ENCODE results near the gene PRR18.
A peak's percentile ranks its signal among the peaks of the same experiment; 100 is the strongest.
"Not testable (repeated sequence)": the region's sequence is repeated elsewhere in the genome, so short reads cannot be mapped to it uniquely, and the experiment has no call there.

The PRR18 gene, protein sequence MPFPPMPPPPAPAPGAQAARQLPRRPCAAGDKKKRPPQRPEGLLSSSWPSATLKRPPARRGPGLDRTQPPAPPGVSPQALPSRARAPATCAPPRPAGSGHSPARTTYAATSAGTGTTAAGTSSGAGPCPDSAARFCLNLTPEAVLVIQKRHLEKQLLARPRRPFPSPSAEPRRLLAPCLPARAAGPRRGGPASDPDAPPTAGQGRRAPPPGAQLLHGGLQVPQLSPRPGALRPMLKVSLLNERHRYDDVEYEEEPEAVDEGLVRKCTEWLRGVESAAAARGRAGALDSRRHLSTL

DNA sequence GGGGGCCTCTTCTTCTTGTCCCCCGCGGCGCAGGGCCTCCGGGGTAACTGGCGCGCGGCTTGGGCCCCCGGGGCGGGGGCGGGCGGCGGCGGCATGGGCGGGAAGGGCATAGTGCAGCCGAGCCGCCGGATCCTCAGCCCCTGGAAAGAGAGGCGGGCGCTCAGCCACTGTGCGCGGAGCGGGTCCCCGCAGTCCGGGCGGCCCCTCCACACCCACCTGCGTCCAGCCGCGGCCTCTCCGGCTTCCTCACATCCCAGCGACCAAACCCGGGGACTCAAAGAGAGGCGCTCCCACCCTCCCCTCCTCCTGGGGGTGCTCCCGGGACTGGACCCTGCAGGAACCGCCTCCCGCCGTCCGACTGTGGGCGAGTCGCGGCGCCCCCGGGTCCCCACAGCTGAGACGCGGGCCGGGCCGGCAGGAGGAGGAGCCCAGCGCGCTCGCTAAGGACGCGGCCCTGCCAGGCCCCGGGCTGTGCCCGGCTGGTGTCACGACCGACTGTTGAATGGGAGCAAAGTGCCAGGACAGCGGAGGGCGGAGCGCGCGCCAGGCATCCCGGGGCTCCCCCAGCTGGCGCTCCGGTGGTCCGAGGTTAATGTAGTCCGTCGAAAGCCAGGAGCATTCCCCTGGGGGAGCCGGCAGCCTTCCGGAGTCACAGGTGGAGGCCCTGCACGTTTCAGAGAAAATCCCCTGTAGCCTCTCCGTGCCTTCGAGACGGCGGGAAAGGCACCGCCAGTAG, at the start of gene PRR18:
TSS of gene PRR18 (minus strand) at position 360 of the 736 bp plus-strand sequence. CDS start at position 110, 250 bp downstream.
- DNase-seq (ENCODE audit: low read depth) = no peak

DNA sequence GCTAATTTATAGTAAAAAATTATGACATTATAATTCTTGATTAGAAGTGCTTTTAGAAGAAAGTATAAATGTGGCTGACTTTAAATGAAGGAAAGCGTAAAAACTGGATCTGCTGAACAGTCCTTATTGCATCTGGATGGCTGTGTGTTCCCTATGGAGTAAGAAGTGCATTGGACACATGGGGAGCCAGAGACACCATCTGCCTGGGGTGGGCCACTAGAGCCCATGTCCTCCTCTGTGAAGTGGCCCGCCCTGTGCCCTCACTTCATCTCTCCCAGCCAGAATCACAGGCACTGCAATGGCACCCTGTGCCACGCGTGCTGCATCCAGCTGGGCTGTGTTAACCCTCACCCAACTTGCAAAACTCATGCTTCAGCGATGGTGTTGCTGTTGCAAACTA, 47.4 kb upstream of the PRR18 start:
- no peak for DNase-seq (ENCODE audit: low read depth)

DNA sequence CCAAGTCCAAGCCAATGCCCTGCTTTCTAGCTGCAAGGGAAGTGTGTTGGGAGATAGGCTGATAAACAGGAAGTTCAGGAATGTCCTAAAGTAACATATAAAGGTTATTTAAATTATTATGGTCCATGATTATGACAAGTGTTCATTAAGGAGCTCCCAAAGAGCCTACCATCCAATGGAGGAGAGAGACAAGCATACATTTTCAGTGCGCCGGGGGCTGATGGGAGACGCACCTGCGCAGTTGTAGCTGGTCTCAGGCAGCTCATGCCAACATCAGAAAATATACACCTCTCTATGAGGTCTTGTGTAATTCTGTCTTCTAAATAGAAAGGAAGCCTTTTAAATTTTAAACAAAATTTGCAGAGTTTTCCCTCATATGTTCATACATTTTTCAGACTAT, 46.8 kb upstream of the PRR18 start:
- no peak for DNase-seq (ENCODE audit: low read depth)

DNA sequence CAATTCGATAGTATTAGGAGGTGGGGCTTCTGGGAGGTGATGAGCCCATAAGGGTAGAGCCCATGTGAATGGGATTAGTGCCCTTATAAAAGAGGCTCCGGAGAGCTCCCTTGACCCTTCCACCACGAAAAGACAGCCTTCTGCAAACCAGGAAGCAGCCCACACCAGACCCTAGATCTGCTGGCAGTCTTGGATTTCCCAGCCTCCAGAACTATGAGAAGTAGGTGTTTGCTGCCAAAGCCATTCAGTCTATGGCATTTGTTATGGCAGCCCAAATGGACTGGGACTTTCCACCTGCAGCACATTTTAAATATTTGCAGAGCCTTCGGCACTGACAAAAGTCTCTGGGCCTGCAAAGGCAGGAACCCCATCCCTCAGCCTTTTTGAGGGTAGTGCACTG, 46.0 kb upstream of the PRR18 start:
- no peak for DNase-seq (ENCODE audit: low read depth)

DNA sequence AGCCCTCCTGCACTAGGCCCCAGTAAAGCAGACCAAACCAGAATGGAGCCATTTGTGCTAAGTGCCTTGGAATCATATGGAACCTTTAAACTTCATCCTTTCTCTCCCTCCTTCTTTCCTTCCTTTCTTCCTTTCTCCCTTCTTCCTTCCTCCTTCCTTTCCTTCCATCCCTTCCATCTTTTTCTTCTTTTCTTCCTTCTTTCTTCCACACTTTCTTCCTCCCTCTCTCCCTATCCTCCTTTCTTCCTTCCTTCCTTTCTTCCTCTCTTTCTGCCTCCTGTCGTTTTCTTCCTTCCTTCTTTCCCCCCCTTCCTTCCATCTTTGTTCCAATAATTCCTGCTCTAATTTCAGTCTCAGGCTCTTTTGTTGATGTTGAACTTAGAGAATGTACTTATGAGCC, 45.3 kb upstream of the PRR18 start:
- DNase-seq (ENCODE audit: low read depth) = no peak

DNA sequence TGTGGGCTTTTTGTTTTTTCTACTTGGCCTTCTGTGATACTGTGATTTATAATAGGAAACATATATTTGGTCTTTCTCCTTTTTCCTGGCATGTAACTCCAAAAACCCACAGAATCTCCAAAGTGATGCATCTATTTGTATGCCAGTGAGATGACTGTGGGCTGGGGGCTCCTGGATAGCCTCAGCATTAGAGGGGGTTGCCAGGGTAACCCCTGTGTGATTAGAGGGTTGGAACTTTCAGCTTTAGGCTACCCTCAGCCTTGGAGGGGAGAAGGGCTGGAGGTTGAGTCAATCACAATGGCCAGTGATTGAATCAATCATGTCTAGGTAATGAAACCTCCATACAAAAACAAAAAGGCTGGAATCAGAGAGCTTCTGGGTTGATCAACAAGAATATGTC, 44.7 kb upstream of the PRR18 start:
- no peak for DNase-seq (ENCODE audit: low read depth)

DNA sequence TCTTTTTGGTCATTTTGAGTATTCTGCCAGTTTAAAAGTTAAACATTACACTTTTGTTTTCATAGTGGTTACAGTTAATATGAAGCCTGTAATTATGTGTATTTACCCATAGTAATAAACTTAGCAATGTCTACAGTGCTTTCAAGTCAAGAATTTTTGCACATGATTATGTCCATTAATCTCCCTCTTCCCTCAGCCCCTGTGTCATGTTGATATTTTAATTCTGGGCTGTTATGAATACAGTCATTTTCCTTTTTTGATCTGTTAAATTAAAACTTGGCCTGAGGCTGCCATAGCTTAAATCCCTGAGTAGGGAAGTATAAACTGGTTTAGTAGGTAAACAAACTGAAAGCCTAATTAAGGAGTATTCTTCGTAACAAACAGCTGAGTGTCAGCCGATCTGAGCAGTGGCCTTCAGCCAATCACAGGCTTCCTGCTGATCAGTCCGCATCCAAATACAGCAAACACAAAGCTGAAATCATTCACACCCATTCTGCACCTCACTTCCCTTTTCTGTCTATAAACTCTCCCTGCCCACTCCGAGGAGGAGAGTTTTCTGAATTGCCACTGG, 43.6 kb upstream of the PRR18 start:
- no peak for DNase-seq (ENCODE audit: low read depth)

DNA sequence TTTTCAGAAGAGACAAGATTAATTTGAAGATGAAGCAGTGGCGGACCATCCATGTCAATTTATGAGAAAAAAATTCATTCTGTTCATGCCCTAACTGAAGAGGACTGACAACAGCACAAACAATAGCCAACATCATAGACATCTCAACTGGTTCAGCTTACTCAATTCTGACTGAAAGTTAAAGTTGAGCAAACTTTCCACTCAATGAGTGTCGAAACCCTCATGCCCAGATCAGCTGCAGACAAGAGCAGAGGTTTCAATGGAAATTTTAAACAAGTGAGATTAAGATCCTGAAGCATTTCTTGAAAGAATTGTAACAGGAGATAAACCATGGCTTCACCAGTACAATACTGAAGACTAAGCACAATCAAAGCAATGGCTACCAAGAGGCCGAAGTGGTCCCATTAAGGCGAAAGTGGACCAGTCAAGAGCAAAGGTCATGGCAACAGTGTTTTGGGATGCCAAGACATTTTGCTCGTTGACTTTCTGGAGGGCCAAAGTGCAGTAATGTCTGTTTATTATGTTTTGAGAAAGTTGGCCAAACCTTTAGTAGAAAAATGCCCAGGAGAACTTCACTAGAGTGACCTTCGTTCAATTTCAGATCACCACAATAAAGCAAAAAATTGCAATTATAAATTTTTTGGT, 40.2 kb upstream of the PRR18 start:
- DNase-seq (ENCODE audit: low read depth) = no peak

DNA sequence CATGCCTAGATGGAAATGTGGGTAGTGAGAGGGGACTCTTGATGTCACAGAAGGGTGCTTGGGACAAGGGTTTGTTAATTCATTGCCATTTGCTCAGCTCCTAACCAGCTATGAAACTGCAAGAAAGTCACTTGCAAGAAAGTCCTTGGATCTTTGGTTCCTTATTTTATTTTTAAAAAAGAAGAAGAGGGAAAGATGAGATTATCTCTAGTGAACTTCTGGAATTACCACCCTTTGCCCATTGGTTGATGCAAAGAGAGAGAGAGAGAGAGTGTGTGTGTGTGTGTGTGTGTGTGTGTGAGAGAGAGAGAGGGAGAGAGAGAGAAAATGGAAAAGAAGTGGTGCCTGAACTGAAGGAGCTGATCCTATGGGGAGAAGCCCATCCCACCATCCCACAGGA, 38.8 kb upstream of the PRR18 start:
- no peak for DNase-seq (ENCODE audit: low read depth)

DNA sequence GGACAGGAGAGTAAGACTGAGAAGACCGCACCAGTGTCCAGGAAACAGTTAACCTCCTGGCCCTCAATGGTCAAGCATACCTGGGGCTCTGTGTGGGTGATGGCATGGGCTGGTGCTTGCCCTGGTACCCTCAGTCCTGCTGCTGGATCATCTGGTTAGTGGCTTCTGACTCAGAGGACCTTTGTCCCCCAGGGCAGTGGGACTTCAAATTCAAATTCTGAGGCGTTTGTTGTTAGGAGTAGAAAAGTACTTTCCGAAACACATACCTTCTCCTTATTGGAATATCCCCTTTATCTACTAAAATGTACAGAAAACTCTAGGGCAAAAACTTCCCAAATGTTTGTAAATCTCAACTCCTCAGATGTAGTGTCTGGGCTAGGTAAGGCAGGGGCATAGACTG, 38.3 kb upstream of the PRR18 start:
- no peak for DNase-seq (ENCODE audit: low read depth)

DNA sequence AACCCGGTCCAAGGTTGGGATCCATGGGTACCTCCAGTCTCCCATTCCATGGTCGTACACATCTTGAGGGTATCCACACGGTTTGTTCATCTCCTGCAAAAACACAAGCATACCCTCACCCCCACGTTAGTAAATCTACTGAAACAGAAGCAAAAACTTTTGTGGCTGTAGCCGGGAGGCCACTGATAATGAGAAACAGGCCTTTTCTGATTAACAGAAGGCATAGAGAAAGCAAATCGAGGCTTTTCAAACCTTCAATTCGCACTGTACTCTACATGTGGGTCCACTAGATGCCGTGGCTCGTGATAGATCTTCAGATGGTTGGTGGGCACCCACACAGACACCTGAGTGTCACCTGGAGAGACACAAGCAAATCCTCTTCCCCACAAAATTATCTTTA, 37.5 kb upstream of the PRR18 start:
- not testable (repeated sequence) for DNase-seq (ENCODE audit: low read depth)

DNA sequence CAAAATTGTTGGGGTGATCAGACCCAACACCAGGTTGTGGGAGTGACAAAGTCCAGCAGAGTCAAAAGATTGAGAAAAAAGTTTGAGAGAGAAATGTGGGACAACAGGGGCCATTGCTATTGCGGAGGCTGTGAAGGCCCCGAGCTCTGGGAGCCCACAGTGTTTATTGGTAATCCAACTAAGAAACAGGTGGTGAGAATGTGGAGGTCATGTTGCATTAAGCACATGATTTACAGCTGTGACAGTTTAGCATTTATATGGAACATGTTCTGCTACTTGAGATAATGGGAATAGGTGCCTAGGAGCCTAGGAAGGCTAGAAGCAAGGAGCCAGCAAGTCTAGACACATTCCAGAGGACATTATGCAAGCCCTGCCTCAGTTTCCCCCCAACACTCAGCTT, 36.7 kb upstream of the PRR18 start:
- DNase-seq (ENCODE audit: low read depth) = not testable (repeated sequence)

DNA sequence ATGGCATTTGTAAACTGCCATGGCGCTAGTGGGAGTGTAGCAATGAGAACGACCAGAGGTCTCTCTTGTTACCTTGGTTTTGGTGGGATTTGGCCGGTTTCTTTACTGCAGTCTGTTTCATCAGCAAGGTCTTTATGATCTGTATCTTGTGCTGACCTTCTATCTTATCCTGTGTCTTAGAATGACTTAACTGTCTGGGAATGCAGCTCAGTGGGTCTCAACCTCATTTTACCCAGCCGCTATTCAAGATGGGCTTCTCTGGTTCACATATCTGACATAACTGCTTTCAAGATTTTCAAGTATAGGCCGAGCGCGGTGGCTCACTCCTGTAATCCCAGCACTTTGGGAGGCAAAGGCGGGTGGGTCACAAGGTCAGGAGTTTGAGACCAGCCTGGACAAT, 36.0 kb upstream of the PRR18 start:
- DNase-seq (ENCODE audit: low read depth) = no peak

DNA sequence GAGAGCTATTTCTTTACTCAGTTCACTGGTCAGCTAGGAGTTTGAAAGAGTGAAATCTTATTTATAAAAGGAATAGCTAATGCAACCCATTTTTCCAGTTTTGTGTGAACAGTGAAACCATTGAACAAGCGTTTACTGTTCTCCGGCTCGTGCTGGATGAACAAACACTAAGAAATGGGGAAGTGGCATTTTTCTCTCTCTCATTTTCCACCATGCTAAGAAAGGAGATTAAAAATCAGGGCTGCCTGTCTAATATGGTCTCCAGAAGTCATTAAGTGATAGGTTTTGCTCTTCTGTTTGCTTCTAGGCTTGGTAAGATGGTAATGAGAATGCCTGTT, 34.9 kb upstream of the PRR18 start:
- DNase-seq (ENCODE audit: low read depth) = no peak

DNA sequence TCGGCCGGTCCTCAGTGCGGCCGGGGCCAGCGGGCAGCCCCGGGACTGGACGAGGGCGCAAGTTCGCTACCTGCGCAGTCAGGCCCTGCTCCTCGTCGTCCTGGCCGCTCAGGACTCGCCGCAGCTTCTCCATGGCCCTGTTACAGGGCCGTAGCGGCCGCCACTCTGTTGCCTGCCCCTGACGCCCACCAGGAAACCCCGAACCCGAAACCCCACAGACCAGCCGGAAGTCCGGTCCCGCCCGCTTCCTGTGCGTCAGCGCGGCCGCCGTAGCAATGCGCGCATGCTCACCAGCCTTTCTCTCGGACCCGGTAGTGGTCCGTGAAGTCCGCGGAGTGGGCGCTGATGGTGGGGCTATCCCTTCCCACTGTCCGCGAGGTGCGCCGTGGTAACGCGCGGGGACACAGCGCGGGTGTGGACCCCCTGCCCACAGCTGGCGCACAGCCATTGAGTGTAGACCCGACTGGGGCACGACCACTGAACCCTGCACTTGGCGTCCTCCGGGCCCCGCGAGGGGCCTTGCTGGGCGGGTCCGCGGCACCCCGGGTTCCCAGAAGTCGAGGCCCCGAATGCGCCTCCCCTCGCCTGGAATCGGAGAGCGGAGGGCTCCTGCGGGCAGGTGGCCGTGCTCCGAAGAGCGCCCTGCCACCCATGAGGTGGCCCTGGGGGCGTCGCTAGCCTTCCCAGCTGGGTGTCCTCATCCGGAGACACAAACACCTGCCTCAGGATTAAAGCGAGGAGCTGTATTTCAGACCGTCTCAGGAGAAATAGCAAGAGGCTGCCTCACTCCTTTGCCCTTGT, 34.4 kb upstream of the PRR18 start, which contains the start of gene SFT2D1:
TSS of gene SFT2D1 (minus strand) at position 197 of the 801 bp plus-strand sequence. CDS start at position 133, 64 bp downstream.
- peak; percentile 72 for DNase-seq (ENCODE audit: low read depth)

DNA sequence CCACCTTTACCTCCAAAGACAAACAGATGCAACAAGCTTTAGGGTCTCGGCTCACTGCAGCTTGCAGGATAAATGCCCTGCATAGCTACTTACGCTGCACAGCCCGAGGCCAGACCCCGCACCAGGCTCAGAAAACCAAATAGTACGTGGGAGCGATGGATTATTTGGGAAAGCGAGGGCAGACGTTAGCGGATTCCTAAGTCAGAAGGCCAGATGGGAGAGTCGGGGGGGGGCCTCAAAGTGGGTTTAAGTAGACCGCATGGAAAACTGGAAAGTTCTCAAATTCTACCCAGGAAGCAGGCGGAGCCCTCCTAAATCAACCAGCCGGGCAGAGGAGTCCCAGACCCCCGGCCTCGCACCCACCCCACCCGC, 33.8 kb upstream of the PRR18 start:
- DNase-seq (ENCODE audit: low read depth) = no peak

DNA sequence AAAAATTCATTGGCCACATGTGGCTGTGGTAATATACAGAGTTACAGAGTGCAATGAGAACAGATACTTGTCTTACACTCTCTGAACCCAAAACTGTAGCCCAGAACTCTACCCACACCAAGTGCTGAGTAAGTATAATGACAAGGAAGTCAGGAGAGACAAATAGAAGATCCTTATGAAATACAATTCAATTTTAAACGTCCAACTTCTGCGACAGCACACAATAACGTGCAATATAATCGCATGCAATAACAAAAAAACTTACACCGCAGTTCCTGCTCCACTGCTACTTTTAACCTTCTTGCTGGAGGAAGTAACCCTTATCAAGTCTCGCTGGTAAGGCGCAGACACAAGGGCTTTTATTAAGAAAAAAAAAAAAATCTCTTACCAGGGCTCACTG, 33.3 kb upstream of the PRR18 start:
- no peak for DNase-seq (ENCODE audit: low read depth)

DNA sequence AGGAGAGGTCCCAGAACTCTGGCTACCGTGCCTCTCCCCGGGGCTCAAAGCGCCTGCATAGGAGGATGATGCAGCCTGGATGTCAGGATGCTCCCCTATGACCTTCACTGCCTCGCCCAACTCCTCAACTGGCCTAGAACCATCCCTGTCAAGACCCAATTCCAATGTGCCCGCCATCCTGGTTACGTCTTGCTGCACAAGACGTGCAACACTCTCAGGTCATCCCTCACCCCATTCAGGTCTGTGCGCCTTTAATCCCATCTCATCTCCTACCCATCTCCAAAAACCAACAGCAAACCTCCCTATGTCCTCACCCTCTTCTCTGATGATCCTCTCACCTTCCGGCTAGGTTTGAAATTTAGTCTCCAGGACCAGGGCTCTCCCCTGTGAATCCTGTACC, 30.7 kb upstream of the PRR18 start:
- no peak for DNase-seq (ENCODE audit: low read depth)

DNA sequence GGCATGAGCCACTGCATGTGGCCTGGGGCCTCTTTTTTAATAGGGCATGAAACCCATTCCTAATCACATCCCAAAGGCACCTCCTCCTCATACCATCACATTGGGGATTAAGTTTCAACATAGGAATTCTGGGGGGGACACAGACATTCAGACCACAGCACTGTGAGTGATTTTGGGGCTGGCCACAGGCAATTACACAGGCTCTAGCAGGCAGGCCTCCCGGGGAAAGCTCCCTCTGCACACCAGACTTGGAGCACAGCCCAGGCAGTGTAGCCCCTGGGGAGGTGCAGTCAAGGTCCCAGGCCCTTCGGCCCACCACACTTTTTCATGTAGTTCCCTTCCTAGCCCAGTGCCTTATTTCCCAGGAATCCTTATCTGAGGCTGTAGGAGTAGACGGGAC, 28.7 kb upstream of the PRR18 start:
- no peak for DNase-seq (ENCODE audit: low read depth)

DNA sequence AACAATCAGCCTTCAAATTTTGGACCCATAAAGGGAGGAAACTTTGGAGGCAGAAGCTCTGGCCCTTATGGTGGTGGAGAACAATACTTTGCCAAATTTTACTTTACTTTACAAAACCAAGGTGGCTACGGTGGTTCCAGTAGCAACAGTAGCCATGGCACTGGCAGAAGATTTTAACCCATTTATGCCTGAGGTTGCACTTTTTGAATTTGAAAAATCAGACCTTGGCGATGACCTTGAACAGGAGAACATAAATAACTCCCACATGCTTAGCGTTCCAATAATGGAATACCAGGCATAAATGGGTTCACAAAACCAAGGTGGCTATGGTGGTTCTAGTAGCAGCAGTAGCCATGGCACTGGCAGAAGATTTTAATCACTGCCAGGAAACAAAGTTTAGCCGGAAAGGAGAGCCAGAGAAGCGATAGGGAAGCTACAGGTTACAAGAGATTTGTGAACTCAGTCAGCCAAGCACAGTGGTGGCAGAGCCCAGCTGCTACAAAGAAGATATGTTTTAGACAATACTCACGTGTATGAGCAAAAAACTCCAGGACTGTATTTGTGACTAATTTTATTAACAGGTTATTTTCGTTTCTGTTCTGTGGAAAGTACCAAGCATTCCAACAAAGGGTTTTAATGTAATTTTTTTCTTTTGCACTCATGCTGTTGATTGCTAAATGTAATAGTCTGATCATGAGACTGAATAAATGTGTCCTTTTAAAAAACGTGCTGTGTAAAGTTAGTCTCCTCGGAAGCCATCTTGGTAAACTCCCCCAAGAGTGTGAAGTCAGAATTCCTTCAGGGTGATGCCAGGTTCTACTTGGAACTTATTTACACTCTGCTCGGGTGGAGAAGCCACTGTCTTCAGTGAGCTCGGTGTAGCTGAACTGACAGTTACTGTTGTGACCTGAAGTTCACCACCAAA, 27.4 kb upstream of the PRR18 start:
- no peak for DNase-seq (ENCODE audit: low read depth)

DNA sequence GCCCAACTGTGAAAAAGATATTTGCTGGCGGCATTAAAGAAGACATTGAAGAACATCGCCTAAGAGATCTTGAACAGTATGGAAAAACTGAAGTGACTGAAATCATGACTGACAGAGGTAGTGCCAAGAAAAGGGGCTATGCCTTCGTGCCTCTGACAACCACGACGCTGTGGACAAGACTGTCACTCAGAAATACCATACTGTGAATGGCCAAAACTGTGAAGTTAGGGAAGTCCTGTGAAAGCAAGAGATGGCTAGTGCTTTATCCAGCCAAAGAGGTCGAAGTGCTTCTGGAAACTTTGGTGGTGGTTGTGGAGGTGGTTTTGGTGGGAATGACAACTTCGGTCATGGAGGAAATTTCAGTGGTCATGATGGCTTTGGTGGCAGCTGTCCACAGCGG, 26.7 kb upstream of the PRR18 start:
- no peak for DNase-seq (ENCODE audit: low read depth)

Data from stimulated activated CD8-positive, alpha-beta memory T cell treated with anti-CD3 and anti-CD28 coated beads, Interleukin-7, amount 100 ng/mL, for 24 hours (primary cell).